ENCODE measurements around the gene SBK3.

GRCh38 chr19:55585658-55586339 lies 40.5 kb upstream of the SBK3 start:
- TF ChIP-seq CTCF (IDR thresholded peaks at IDR 0.05) = no peak
- TF ChIP-seq EZH2 (IDR thresholded peaks at IDR 0.05) = no peak

All from neural progenitor cell (in vitro differentiated cells).